ENCODE data around the gene MDGA2. TPM values are rescaled to one million over a fixed set of nuclear protein-coding genes. Genes with fewer than 3 reads are reported as not detected.

Gene MDGA2
- total RNA-seq, 2 donors from 2014 or later = 0.82 to 8.8 TPM

DNA sequence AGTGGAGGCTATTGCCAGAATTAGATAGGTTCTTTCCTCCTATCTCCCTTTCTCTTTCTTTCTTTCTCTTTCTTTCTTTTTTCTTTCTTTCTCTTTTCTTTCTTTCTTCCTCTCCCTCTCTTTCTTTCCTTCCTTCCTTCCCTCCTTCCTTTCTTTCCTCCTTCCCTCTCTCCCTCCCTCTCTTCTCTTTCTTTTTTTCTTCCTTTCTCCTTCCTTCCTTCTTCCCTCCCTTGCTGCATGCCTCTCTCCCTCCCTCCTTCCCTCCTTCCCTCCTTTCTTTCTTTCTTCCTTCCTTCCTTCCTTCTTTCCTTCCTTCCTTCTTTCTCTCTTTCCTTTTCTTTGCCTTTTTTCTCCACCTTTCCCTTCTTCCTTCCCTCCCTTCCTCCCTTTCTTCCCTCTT lies 16.4 kb upstream of the MDGA2 start:
- H3K36me3 Mint-ChIP-seq (ENCODE audit: low read depth) = no peaks in the 10 kb centered on the region
- no peaks in the 10 kb centered on the region for H3K36me3 ChIP-seq (ENCODE audit: control insufficient read depth, insufficient read depth, low read length)
- H3K4me3 ChIP-seq (ENCODE audit: low read length) = no peak overlapping the region
- H3K27ac Mint-ChIP-seq = no peak overlapping the region
- peaks cover 4% of the 10 kb centered on the region for H3K27me3 Mint-ChIP-seq (ENCODE audit: insufficient read depth)
- no peaks in the 10 kb centered on the region for H3K4me1 Mint-ChIP-seq
- no peak overlapping the region for H3K4me3 Mint-ChIP-seq
- H3K9ac ChIP-seq (ENCODE audit: extremely low read depth, low read length, poor library complexity, severe bottlenecking) = no peak overlapping the region
- DNase-seq = no peak
- TF ChIP-seq, protein P1, sequence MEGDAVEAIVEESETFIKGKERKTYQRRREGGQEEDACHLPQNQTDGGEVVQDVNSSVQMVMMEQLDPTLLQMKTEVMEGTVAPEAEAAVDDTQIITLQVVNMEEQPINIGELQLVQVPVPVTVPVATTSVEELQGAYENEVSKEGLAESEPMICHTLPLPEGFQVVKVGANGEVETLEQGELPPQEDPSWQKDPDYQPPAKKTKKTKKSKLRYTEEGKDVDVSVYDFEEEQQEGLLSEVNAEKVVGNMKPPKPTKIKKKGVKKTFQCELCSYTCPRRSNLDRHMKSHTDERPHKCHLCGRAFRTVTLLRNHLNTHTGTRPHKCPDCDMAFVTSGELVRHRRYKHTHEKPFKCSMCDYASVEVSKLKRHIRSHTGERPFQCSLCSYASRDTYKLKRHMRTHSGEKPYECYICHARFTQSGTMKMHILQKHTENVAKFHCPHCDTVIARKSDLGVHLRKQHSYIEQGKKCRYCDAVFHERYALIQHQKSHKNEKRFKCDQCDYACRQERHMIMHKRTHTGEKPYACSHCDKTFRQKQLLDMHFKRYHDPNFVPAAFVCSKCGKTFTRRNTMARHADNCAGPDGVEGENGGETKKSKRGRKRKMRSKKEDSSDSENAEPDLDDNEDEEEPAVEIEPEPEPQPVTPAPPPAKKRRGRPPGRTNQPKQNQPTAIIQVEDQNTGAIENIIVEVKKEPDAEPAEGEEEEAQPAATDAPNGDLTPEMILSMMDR (conservative IDR thresholded peaks at IDR 0.05) = no peak
- H3K9me3 Mint-ChIP-seq = peaks cover 10% of the 10 kb centered on the region
- no peaks in the 10 kb centered on the region for H3K4me1 ChIP-seq (ENCODE audit: control insufficient read depth, insufficient read depth, low read length)
- H3K9me3 ChIP-seq (ENCODE audit: control insufficient read depth, low read length) = no peaks in the 10 kb centered on the region
- H3K27me3 ChIP-seq (ENCODE audit: control insufficient read depth, insufficient read depth, low read length, poor library complexity, severe bottlenecking) = no peaks in the 10 kb centered on the region
- no peak overlapping the region for H3K27ac ChIP-seq (ENCODE audit: low read depth, low read length)

DNA sequence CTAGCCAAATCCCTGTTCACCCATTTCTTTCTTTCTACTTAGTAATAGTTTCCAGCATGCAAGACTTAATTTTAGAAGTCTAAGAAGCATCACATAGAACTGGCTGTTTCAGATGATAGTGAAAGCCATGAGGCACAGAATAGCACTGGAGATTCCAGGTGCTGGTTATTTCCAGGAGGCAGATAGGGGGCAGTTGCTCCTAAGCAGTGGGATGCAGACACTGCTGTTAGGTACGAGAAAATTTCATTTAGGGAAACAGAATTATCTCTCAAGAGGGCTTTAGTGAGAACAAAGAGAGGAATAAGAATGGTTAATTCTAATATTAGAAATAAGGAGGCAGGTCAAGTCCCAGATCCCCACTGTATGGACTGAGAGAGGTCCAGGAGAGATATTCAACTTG lies 3.6 kb upstream of the MDGA2 start:
- DNase-seq = no peak
- 50% methylated on average over 1 of the region's 1 CpG; no CpG with 5 or more reads in 1 of the 2 experiments for WGBS, 2 experiments (ENCODE audit: insufficient coverage in 1 of 2, insufficient read length in 1 of 2)

DNA sequence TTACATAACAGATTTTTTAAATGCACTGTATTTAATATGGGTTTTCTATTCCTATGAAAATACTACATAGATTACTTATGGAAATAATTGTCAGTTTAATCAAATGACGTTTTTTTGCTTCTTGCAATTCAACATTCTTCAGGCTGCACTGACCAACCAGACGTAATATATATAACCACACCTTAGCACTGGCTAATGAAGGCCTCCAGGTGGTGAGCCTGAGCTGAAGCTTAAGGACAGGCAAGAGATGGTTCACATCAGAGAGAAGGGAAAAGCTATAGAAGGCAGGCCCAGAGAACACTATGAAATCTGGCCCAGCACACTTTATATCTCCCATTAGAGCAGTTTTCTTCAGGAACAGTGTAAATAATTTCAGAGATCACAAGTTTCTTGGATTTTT lies 2.8 kb upstream of the MDGA2 start:
- Mint-ChIP-seq H3K9me3 (no peaks in the 10 kb centered on the region), H3K4me1 (peaks cover 5% of the 10 kb centered on the region), H3K4me3 (no peak overlapping the region), H3K27me3 (ENCODE audit: insufficient read depth) (peaks cover 57% of the 10 kb centered on the region), H3K27ac (no peak overlapping the region), H3K36me3 (ENCODE audit: low read depth) (no peaks in the 10 kb centered on the region)
- Histone ChIP-seq H3K4me1 (ENCODE audit: control insufficient read depth, insufficient read depth, low read length) (no peaks in the 10 kb centered on the region), H3K4me3 (ENCODE audit: low read length) (no peak overlapping the region), H3K27me3 (ENCODE audit: control insufficient read depth, insufficient read depth, low read length, poor library complexity, severe bottlenecking) (peaks cover 47% of the 10 kb centered on the region), H3K9me3 (ENCODE audit: control insufficient read depth, low read length) (no peaks in the 10 kb centered on the region), H3K36me3 (ENCODE audit: control insufficient read depth, insufficient read depth, low read length) (no peaks in the 10 kb centered on the region), H3K27ac (ENCODE audit: low read depth, low read length) (no peak overlapping the region), H3K9ac (ENCODE audit: extremely low read depth, low read length, poor library complexity, severe bottlenecking) (no peak overlapping the region)
- 52 to 80% methylated on average over 2 of the region's 2 CpGs for WGBS, 2 experiments (ENCODE audit: insufficient coverage in 1 of 2, insufficient read length in 1 of 2)
- TF ChIP-seq, protein P1 (conservative IDR thresholded peaks at IDR 0.05) = peak; percentile 71
- peak; percentile 55 for DNase-seq

More for the DNA sequence above, 3.6 kb upstream of the MDGA2 start:
- Mint-ChIP-seq H3K4me1 (peaks cover 2% of the 10 kb centered on the region), H3K36me3 (ENCODE audit: low read depth) (no peaks in the 10 kb centered on the region), H3K27me3 (ENCODE audit: insufficient read depth) (peaks cover 49% of the 10 kb centered on the region), H3K9me3 (no peaks in the 10 kb centered on the region), H3K4me3 (no peak overlapping the region), H3K27ac (no peak overlapping the region)
- Histone ChIP-seq H3K36me3 (ENCODE audit: control insufficient read depth, insufficient read depth, low read length) (no peaks in the 10 kb centered on the region), H3K9me3 (ENCODE audit: control insufficient read depth, low read length) (no peaks in the 10 kb centered on the region), H3K27ac (ENCODE audit: low read depth, low read length) (no peak overlapping the region), H3K4me1 (ENCODE audit: control insufficient read depth, insufficient read depth, low read length) (no peaks in the 10 kb centered on the region), H3K4me3 (ENCODE audit: low read length) (no peak overlapping the region), H3K9ac (ENCODE audit: extremely low read depth, low read length, poor library complexity, severe bottlenecking) (no peak overlapping the region), H3K27me3 (ENCODE audit: control insufficient read depth, insufficient read depth, low read length, poor library complexity, severe bottlenecking) (peaks cover 39% of the 10 kb centered on the region)
- TF ChIP-seq, protein P1 (conservative IDR thresholded peaks at IDR 0.05) = peak; percentile 81
